ENCODE measurements around the gene SPRTN.

Gene SPRTN, protein sequence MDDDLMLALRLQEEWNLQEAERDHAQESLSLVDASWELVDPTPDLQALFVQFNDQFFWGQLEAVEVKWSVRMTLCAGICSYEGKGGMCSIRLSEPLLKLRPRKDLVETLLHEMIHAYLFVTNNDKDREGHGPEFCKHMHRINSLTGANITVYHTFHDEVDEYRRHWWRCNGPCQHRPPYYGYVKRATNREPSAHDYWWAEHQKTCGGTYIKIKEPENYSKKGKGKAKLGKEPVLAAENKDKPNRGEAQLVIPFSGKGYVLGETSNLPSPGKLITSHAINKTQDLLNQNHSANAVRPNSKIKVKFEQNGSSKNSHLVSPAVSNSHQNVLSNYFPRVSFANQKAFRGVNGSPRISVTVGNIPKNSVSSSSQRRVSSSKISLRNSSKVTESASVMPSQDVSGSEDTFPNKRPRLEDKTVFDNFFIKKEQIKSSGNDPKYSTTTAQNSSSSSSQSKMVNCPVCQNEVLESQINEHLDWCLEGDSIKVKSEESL

DNA sequence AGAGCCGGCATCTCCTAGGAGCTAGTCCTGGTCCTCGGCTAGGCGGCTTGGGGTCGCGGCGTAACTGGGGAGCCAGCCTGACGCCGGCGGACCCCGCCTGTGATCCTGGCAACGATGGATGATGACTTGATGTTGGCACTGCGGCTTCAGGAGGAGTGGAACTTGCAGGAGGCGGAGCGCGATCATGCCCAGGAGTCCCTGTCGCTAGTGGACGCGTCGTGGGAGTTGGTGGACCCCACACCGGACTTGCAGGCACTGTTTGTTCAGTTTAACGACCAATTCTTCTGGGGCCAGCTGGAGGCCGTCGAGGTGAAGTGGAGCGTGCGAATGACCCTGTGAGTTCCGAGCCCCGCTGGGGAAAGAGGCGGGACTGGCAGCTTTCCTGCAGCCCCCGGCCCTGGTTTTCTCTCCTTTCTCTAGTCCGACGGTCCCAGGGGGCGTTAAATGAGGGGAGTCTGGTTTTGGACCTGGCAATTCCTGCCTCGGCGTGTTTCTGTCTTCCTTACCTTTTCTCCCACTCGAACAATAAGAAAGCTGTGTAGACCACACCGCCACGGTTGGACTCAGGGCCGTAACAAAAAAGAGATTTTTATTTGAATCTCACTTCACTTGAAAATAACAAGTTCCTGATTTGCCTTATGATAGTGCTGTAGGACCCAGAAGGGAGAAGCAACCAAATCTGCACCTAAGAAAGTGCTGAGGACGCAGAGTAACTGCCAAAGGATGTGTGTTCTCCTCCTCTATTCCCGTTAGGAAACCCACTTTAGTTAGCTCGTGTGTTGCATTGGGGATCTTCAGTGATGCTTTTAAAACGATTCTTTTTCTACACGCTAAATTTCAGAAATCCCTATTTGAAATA lies at the start of gene SPRTN:
SPRTN (plus strand) TSS at position 24 of the 859 bp plus-strand sequence; CDS start at position 115, 91 bp downstream.
- no peak for DNase-seq

DNA sequence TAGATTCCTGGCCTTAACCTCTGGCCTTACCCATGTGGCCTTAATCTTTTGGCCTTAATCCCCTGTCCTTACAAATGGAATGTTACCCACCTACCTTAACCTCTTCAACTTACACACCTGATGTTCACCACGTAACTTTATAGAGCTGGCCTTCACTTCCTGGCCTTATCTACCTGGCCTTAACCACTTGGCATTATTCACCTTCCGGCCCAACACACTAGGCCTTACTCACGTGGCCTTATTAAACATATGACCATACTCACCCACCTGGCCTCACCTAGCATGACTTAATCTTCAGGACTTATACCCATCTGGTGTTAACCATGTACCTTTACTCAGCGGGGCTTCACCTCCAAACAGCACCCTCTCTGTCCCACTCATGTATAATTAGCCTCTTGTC lies 42.2 kb upstream of the SPRTN start:
- no peak for DNase-seq

DNA sequence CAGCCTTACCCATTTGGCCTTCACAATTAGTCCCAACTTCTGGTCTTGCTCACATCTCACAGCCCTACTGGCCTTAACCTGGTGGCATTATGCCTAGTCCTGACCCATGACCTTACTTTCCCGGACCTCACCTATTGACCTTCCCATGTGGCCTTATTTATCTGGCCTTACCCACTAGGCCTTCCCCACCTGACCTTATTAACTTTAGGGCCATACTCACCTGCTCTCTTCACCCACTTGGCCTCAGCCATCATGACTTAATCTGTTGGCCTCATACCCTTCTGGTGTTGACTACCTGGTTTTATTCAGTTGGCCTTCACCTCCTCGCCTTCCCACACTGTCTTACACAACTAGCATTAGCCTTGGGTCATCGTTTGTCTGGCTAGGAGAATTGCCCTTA lies 36.1 kb upstream of the SPRTN start:
- no peak for DNase-seq

DNA sequence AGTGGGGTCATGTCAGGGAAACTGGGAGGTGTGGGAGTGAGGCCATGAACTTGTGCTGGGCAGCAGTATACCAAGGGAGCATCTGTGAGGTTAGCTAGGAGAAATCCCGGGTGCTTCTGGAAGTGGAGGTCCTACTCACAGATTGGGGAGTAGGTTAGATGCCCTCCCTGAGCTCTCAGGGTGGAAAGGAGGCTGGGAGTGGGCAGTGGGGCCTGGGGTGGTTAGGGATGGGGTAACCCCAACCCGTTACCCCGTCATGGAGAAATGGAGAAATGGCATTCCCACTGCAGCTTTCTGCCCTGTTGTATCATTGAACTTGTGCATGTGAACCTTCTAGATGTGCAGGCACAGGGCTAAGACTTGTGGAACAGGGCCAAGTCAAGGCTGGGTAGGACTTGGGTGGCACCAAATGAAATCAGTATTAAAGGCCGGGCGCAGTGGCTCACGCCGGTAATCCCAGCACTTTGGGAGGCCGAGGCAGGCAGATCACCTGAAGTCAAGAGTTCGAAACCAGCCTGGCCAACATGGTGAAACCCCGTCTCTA lies 27.6 kb upstream of the SPRTN start:
- DNase-seq: no peak

DNA sequence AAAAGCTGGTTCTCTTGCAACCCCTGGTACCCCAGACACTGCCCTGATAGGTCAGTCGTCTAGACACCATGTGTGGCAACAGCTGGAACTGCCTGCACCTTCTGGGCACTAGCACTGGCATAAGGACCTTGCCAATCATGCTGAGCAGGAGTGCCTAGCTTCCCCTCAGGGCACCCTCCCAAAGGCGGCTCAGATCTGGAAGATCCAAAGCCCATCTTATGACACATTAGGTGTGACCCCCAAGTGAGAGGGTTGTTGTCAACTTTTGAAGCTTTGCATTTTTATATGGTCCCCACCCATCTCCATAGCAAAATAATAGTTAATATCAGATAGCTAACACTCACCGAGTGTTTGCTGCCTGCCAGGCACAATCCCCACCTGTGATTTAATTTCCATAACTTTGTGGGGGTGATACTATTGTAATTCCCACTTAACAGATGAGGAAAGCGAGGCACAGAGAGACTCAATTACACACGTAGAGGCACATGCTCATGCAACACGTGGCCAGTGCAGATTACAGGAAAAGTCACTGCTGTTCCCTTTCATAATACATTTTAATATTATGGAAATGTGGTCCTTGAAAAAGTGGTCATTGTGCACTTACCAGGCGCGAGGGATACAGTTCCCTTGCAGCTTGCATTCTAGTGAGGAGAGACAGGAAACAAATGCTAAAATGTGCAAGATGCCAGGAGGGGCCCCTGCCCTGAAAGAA lies 26.2 kb upstream of the SPRTN start:
- no peak for DNase-seq

DNA sequence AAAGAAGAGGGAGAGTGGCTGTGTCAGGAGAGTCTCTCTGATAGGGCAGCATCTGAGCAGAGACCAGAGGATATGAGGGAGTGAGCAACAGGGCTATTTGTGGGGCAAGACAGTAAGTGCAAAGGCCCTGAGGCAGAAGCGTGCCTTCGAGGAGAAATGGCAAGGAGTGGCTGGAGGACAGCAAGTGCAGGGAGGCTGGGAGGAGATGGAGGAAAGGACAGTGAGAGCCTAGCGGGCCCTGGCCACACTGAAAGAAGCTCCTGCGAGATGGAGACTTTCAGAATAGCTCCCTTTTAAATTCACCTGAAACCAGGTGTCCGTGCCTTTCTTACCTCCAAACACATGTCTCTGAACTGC lies 25.7 kb upstream of the SPRTN start:
- no peak for DNase-seq

DNA sequence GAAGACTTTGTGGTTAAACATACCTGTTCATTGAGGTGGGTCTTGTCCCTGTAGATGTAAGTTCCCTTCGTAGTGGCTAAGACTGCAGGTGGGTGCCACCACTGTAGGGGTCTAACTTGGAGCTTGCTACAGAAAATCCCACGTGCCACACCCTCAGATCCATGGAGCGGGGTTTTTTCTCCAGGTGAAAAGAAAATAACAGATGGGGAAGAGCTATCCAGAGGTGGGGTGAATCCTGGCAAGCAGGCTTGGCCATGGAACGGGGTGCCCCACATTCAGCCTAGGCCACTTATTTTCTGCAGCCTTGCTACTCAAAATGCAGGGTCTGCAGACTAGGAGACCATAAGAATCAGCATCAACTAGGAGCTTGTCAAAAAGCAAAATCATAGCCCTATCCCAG lies 24.4 kb upstream of the SPRTN start:
- DNase-seq: no peak

DNA sequence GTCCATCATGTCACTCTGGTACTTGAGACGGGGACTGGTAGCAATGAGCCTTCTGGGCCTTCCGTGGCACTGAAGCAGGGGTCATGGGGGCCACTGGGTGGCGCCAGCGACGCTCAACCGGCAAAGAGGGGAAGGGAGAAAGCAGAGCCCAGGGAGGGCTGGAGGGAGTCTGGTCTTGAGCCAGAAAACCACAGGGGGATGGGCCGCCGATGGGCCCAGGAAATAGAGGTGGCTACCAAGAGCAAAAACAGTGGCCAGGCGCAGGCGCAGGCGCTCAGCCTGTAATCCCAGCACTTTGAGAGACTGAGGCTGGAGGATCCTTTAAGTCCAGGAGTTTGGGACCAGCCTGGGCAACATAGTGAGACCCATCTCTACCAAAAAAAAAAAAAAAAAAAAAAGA lies 22.2 kb upstream of the SPRTN start:
- DNase-seq: peak; percentile 27 to 48

DNA sequence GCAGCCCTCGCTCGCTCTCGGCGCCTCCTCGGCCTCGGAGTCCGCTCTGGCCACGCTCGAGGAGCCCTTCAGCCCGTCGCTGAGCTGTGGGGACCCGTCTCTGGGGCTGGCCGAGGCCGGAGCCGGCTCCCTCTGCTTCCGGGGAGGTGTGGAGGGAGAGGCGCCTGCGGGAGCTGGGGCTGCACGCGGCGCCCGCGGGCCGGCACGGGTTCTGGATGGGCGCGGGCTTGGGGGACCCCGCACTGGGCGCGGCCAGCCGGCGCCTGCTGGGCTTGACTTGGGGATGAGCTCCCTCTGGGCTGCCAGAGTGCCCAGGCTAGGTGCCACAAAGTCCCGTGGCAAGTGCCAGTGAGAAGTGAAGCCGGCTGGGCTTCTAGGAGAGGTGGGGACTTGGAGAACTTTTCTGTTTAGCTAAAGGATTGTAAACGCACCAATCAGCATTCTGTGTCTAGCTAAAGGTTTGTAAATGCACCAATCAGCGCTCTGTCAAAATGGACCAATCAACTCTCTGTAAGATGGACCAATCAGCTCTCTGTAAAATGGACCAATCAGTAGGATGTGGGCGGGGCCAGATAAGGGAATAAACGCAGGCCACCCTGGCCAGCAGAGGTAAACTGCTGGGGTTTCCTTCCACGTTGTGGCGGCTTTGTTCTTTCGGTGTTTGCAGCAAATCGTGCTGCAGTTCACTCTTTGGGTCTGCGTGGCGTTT lies 20.6 kb upstream of the SPRTN start:
- no peak for DNase-seq

DNA sequence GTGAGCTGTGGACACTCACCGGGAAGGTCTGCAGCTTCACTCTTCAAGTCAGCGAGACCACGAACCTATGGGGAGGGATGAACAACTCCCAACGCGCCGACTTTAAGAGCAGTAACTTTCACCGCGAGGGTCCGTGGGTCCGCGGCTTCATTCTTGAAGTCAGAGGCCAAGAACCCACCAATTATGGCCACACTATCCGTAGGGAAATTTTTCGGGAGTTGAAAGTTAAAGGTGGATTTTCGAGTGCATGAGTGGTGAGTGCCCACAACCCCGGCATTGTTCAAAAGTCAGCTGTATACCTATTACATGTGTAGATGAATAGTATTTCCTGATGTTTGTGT lies 20.1 kb upstream of the SPRTN start:
- DNase-seq: no peak

DNA sequence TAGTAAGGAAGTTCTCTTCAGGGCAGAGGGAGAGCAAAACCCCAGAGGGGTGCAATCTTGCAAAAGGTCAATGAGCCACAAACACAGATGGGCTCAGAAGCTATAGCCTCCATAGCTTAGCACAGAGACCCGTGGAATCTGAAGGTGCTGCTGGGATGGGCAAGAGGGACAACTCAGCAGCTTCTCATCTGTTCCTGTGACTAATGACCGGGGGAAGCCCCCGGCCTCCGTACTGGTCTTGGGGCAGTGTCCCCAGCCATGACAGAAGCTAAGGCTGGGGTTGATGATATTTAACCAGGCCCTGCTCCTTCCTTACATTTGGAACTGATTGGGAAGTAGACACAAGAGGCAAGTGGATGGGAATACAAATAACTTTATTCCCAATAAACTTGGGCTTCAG lies 19.5 kb upstream of the SPRTN start:
- DNase-seq: no peak

DNA sequence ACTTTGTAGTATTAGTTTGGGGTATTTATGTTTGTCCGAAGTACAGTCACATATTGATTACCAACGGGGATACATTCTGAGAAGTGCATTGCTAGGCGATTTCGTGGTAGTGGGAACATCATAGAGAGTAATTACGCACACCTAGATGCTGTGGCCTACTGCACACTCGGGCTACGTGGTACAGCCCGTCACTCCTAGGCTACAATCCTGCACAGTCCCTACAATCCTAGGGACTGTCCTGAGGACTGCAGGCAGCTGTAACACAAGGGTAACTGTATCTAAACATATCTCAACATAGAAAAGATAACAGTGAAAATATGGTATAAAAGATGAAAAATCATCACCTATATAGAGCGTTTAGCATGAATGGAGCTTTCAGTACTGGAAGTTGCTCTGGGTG lies 19.0 kb upstream of the SPRTN start:
- DNase-seq: no peak

DNA sequence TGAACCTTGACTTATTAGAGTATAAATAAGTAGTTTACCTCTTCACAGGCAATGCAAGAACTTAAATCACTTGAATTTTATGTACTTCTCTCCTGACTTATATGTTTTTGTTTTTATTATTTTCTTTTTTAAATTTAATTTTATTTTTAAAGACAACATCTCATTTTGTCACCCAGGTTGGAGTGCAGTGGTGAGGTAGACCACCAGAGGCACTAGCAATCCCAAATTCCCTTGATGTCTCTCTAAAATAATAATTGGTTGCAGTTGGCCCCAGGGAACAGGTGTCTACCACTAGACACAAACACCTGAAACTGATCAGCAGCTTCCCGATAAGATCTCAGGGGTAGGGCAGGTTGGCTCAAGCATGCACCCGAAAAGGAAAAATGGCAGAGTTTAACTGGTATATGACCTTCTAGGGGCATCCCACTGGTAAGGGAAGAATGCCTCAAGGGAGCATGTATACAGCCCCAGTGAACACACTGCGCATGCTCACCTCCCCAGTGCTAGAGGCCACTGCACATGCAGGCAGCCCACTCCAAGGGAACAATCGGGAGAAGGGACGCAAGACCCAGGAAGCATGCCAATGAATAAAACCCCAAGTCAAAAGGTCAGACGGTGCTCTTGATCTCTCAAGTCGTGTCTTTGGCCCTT lies 15.1 kb upstream of the SPRTN start:
- no peak for DNase-seq

DNA sequence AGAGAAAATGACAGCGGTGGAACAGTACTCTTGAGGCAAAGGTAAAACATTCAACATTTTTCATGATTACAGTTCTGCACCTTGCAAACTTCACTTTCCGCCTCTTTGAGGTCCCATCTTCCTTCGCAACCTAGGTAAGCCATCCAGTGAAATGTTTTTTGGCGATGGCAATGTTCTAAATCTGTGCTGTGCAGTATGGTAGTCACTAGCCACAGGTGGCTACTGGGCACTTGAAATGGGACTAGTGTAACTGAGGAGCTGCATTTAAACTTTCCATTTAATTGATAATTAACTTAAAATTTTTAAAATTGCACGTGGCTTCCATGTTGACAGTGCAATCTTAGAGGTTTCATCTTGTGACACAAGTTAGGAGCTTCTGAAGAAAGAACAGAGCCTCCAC lies 13.4 kb upstream of the SPRTN start:
- DNase-seq: no peak

DNA sequence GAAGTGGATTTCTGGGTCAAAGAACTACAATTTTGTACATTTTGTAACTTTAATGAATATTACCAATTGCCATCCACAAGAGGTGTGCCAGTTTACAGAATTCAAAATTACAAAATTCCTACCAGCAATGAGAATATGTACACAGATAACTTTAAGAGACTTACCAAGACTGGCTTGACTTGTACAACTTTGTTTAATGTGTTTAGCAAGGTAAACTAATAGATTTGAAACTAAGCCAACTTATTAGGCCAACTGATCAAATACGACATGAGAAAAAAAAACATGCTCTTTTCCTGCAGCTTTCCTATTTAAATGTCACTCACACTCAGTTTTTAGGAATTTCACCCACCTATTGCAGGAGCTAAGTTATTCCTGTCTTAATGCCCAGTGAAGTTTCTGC lies 11.8 kb upstream of the SPRTN start:
- no peak for DNase-seq

DNA sequence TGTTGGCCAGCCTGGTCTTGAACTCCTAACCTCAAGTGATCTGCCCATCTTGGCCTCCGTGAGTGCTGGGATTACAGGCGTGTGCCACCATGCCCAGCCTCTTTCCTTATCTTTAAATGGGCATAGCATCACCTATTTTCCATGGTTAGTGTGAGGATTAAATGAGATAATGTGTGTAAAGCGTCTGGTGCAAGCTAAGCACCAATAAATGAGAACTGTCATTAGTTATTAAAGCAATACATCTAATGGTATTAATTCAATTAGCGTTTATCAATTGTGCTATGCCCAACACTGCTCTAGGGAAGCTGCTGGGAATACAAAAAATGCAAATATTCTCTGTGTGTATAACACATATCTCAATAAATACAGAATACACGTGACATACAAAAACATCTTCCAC lies 10.5 kb upstream of the SPRTN start:
- no peak for DNase-seq

DNA sequence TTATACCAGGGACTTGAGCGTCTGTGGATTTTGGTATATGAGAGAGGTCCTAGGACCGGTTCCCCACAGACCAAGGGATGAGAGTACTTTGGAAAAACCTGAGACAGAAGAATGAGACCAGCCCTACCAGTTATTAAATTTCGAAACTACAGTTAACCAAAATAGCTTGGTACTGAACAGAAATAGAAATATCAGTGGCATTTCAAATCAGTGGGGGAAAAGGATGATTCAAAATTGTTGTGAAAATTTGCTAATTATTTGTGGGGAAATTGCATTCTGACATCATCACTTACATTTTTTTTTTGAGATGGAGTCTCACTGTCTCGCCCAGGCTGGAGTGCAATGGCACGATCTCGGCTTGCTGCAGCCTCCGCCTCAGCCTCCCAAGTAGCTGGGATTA lies 8.6 kb upstream of the SPRTN start:
- DNase-seq: no peak

DNA sequence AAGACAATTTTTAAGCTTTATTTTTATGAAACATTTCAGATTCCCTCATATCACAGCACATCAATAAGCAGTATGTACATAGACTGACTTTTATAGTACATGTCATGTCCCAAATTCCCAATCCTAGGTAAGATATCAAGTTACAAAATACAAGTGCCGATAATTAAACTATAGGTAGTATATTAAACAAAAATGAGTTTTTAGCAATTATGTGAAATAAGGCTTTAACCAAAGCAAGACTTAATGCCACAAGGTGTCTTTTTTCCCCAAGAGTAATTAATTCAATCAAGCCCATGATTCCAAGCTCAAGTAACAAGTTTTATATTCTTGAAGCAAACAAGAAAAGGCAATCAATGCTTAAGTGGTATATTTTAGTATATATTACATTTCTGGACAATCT lies 5.3 kb upstream of the SPRTN start:
- no peak for DNase-seq

DNA sequence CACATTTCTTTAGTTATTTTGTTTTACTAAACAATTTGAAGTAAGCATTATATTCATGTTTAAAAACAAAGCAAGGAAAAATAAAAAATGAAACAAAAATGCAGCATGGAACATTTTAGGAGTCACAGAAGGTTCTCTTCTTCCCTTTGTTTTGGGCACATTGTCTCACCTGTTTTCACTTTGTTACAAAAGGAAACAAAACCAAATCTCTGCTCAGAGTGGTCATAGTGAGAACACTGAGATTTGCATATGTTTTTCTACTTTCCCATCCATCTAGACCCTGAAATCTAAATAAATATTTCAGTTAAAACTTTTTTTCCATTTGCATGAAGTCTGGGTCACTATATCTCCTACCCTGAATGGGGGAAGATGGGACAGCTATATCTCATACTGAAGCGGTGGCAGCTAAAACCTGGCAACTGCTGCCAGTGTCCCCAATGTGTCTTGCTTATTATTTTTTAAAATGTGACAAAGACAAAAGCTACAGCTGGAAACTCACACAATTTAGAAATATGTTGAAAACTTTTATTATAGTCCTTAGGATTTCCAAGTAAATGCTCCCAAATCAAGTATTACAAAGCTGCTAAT lies 3.9 kb upstream of the SPRTN start:
- no peak for DNase-seq

DNA sequence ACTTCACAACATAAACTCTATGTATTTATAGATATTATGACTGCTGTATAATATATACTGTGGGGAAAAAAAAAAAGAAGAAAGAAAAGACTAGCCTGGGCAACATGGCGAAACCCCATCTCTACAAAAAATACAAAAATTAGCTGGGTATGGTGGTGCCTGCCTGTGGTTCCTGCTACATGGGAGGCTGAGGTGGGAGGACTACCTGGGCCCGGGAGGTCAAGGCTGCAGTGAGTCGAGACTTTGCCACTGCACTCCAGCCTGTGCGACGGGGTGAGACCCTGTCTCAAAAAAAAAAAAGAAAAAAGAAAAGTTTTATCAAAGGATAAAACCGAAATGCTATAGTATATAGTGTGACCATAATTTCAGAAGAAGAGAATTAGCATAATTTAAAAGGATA lies 3.1 kb upstream of the SPRTN start:
- DNase-seq: no peak
